NCI-H128 (cell line): Measurements from ENCODE around the gene ASIC3.
"Not testable (repeated sequence)": the region's sequence is repeated elsewhere in the genome, so short reads cannot be mapped to it uniquely, and the experiment has no call there.

Experiments
- DNase-seq: peaks from one replicate; lab custom pipeline; 2025; ENCODE audit not compliant: unreplicated experiment; lab: John Stamatoyannopoulos, UW

Gene ASIC3

GRCh38 chr7:151032936-151033863, 15.1 kb upstream of the ASIC3 start:
- no peak for DNase-seq

GRCh38 chr7:151033864-151034249, 14.5 kb upstream of the ASIC3 start:
- DNase-seq: no peak

GRCh38 chr7:151034312-151035025, 13.9 kb upstream of the ASIC3 start:
- no peak for DNase-seq

- no peak for DNase-seq
Measured at GRCh38 chr7:151035026-151035717, 13.2 kb upstream of the ASIC3 start.

- DNase-seq: no peak
Measured at GRCh38 chr7:151035902-151036301, 12.4 kb upstream of the ASIC3 start.

GRCh38 chr7:151038951-151039849, 9.1 kb upstream of the ASIC3 start:
- no peak for DNase-seq

- no peak for DNase-seq
Measured at GRCh38 chr7:151039850-151040548, 8.3 kb upstream of the ASIC3 start.

- DNase-seq: no peak
Measured at GRCh38 chr7:151040616-151041375, 7.5 kb upstream of the ASIC3 start.

- not testable (repeated sequence) for DNase-seq
Measured at GRCh38 chr7:151043449-151043848, 4.9 kb upstream of the ASIC3 start.

GRCh38 chr7:151043959-151044358, 4.4 kb upstream of the ASIC3 start:
- DNase-seq: no peak

GRCh38 chr7:151045262-151045661, 3.1 kb upstream of the ASIC3 start:
- DNase-seq: no peak

GRCh38 chr7:151045967-151046366, 2.4 kb upstream of the ASIC3 start:
- DNase-seq: no peak

GRCh38 chr7:151046603-151047573, 1.4 kb upstream of the ASIC3 start:
- no peak for DNase-seq

- DNase-seq: no peak
Measured at GRCh38 chr7:151048911-151049463, 656 bp downstream of the ASIC3 start.

GRCh38 chr7:151051108-151051507, 2.8 kb downstream of the ASIC3 start:
- no peak for DNase-seq

- no peak for DNase-seq
Measured at GRCh38 chr7:151053096-151053495, 4.8 kb downstream of the ASIC3 start.

GRCh38 chr7:151053751-151054150, 5.4 kb downstream of the ASIC3 start:
- no peak for DNase-seq

GRCh38 chr7:151056283-151056665, 7.9 kb downstream of the ASIC3 start:
- DNase-seq: no peak
